Upper lobe of right lung (tissue), 1 donor: ENCODE measurements around the gene PRR5L. TPM values are rescaled to one million over a fixed set of nuclear protein-coding genes. Genes with fewer than 3 reads are reported as not detected.
A peak's percentile ranks its signal among the peaks of the same experiment; 100 is the strongest.

Experiments
- ATAC-seq: fragments of 200-7000 bp; cut with Tn5 transposase; one replicate; pipeline ENCODE4 v1.9.1; 2020; ENCODE audit warnings: mild to moderate bottlenecking, moderate library complexity
- DNase-seq: peaks from one replicate; pipeline ENCODE4 v3.0.0-alpha.2; 2020
- H3K27ac ChIP-seq: fragments of 200-600 bp; one replicate; pipeline ENCODE4 v1.8.0; 2022
- H3K27me3 ChIP-seq: fragments of 200-600 bp; one replicate; pipeline ENCODE4 v1.8.0; 2022; ENCODE audit warnings: mild to moderate bottlenecking
- H3K36me3 ChIP-seq: fragments of 200-600 bp; one replicate; pipeline ENCODE4 v1.8.0; 2022
- H3K4me1 ChIP-seq: fragments of 200-600 bp; one replicate; pipeline ENCODE4 v1.8.0; 2022
- H3K4me3 ChIP-seq: fragments of 200-600 bp; one replicate; pipeline ENCODE4 v1.8.0; 2022; ENCODE audit warnings: mild to moderate bottlenecking
- H3K9me3 ChIP-seq: fragments of 200-600 bp; one replicate; pipeline ENCODE4 v1.8.0; 2022
- CTCF ChIP-seq: fragments of 200-600 bp; IDR thresholded peaks from one replicate; pipeline ENCODE4 v1.8.0; 2022; ENCODE audit warnings: antibody characterized with exemption
- intact Hi-C: fragments of 100-400 bp; cut with DNase I; formaldehyde crosslinking; loops from one replicate; pipeline ENCODE4 v1.11.0; 2022
- total RNA-seq: library from RNA; stranded (reverse); fragmentation: NEBNext Ultra II Directional; extraction: Animal tissue kit (Norgen Biotek cat#: 25700); gene quantifications from one replicate; pipeline ENCODE4 v1.2.1, GENCODE V29; 2021
- donor health status: DM: no; HTN: yes; CAD: no; lungs with severe emphysema.

Gene PRR5L
- total RNA-seq, 1 donor from 2014 or later: 24.5 TPM

- Histone ChIP-seq H3K4me3 (no peak overlapping the region), H3K36me3 (no peaks in the 10 kb centered on the region), H3K27ac (no peak overlapping the region), H3K27me3 (no peaks in the 10 kb centered on the region), H3K4me1 (no peaks in the 10 kb centered on the region), H3K9me3 (no peaks in the 10 kb centered on the region)
- ATAC-seq (no peak), DNase-seq (no peak)
- no peak for TF ChIP-seq CTCF
- intact Hi-C loops: loop anchor here (5.0 kb wide), 1 partner anchor 648 kb away; the partner anchor contains the start of gene FJX1
Measured at GRCh38 chr11:36264973-36265344, 31.1 kb upstream of the PRR5L start.

- Histone ChIP-seq H3K4me1 (no peaks in the 10 kb centered on the region), H3K4me3 (no peak overlapping the region), H3K9me3 (no peaks in the 10 kb centered on the region), H3K36me3 (peaks cover 7% of the 10 kb centered on the region), H3K27ac (no peak overlapping the region), H3K27me3 (no peaks in the 10 kb centered on the region)
- ATAC-seq (peak; percentile 81), DNase-seq (peak; percentile 75)
- TF ChIP-seq CTCF: peak; percentile 88
- intact Hi-C loops: loop anchor here (5.0 kb wide), 1 partner anchor 649 kb away; the partner anchor contains the start of gene FJX1
Measured at GRCh38 chr11:36265793-36266628, 30.1 kb upstream of the PRR5L start.

- Histone ChIP-seq H3K36me3 (peaks cover 13% of the 10 kb centered on the region), H3K27ac (no peak overlapping the region), H3K27me3 (no peaks in the 10 kb centered on the region), H3K4me1 (no peaks in the 10 kb centered on the region), H3K4me3 (no peak overlapping the region), H3K9me3 (no peaks in the 10 kb centered on the region)
- no peak for ATAC-seq
- no peak for DNase-seq
- intact Hi-C loops: loop anchor here (5.0 kb wide), 1 partner anchor 649 kb away; the partner anchor contains the start of gene FJX1
- TF ChIP-seq CTCF: no peak
Measured at GRCh38 chr11:36266767-36267166, 29.3 kb upstream of the PRR5L start.

GRCh38 chr11:36268337-36268985, 27.6 kb upstream of the PRR5L start:
- no peak for DNase-seq
- peaks cover 28% of the 10 kb centered on the region for H3K36me3 ChIP-seq

GRCh38 chr11:36270701-36271100, 25.4 kb upstream of the PRR5L start:
- H3K27ac ChIP-seq: no peak overlapping the region
- peaks cover 50% of the 10 kb centered on the region for H3K36me3 ChIP-seq
- TF ChIP-seq CTCF: no peak
- H3K4me3 ChIP-seq: no peak overlapping the region
- DNase-seq: no peak
- no peaks in the 10 kb centered on the region for H3K27me3 ChIP-seq
- no peaks in the 10 kb centered on the region for H3K4me1 ChIP-seq
- H3K9me3 ChIP-seq: no peaks in the 10 kb centered on the region
- no peak for ATAC-seq
- intact Hi-C loops: no loop called here

More at GRCh38 chr11:36268337-36268985, 27.6 kb upstream of the PRR5L start:
- Histone ChIP-seq H3K9me3 (no peaks in the 10 kb centered on the region), H3K27me3 (no peaks in the 10 kb centered on the region), H3K27ac (no peak overlapping the region), H3K4me3 (no peak overlapping the region), H3K4me1 (no peaks in the 10 kb centered on the region)
- intact Hi-C loops: loop anchor here (5.0 kb wide), 1 partner anchor 651 kb away; the partner anchor contains the start of gene FJX1
- TF ChIP-seq CTCF: no peak
- ATAC-seq: peak; percentile 21
